Fibroblast of mammary gland (primary cell): ENCODE measurements around the gene TMEM200B.
"Not testable (repeated sequence)": the region's sequence is repeated elsewhere in the genome, so short reads cannot be mapped to it uniquely, and the experiment has no call there.

Experiments
- DNase-seq: peaks from one replicate; pipeline ENCODE4 v3.0.0-alpha.2; 2010; ENCODE audit warnings: low read depth
- H3K4me3 ChIP-seq: 2 replicates; pipeline ENCODE4 v1.5.1; 2011; ENCODE audit warnings: low read depth, mild to moderate bottlenecking, low read length, moderate library complexity; ENCODE audit not compliant: control insufficient read depth
- TF ChIP-seq, protein P1 (sequence below): conservative IDR thresholded peaks from 2 replicates; pipeline ENCODE4 v1.5.1; 2011; ENCODE audit warnings: low read depth, low read length, inconsistent platforms; ENCODE audit not compliant: control insufficient read depth, insufficient read depth

TMEM200B gene

DNA sequence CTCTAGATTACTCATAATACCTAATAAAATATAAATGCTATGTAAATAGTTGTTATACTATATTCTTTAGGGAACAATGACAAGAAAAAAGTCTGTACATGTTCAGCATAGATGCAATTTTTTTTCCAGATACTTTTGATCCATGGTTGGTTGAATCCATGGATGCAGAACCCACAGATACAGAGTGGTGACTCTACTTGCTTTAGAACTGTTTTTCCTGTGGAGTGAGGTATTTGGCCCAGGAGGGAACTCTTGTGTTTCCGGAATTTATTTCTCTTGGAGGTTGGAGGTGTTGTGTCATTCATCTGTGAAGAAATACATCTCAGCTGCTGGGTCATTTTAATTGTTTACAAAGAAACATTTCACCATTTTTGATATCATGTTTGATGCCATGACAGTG, 28.7 kb downstream of the TMEM200B start:
- H3K4me3 ChIP-seq = no peak overlapping the region
- TF ChIP-seq, protein P1, sequence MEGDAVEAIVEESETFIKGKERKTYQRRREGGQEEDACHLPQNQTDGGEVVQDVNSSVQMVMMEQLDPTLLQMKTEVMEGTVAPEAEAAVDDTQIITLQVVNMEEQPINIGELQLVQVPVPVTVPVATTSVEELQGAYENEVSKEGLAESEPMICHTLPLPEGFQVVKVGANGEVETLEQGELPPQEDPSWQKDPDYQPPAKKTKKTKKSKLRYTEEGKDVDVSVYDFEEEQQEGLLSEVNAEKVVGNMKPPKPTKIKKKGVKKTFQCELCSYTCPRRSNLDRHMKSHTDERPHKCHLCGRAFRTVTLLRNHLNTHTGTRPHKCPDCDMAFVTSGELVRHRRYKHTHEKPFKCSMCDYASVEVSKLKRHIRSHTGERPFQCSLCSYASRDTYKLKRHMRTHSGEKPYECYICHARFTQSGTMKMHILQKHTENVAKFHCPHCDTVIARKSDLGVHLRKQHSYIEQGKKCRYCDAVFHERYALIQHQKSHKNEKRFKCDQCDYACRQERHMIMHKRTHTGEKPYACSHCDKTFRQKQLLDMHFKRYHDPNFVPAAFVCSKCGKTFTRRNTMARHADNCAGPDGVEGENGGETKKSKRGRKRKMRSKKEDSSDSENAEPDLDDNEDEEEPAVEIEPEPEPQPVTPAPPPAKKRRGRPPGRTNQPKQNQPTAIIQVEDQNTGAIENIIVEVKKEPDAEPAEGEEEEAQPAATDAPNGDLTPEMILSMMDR = no peak
- DNase-seq = no peak

DNA sequence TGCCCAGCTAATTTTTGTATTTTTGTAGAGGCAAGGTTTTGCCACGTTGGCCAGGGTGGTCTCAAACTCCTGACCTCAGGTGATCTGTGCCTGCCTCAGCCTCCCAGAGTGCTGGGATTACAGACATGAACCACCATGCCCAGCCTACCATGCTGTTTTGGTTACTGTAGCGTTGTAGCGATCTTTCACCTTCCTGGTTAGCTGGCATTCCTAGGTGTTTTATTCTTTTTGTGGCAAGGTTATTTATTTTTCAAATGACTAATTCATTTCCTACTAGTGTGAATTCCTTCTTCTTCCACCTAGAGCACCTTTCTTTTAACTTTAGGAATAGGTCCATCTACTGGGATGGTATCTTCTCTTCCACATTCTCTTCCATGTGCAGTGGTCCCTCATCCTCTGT, 29.3 kb downstream of the TMEM200B start:
- no peak overlapping the region for H3K4me3 ChIP-seq
- TF ChIP-seq, protein P1 = no peak
- no peak for DNase-seq

DNA sequence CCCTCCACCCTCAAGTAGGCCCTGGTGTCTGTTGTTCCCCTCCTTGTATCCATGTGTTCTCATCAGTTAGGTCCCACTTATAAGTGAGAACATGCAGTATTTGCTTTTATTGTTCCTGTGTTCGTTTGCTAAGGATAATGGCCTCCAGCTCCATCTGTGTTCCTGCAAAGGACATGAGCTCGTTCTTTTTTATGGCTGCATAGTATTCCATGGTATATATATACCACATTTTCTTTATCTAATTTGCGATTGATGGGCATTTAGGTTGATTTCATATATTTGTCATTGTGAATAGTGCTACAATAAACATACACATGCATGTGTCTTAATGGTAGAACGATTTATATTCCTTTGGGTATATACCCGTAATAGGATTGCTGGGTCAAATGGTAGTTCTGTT, 31.0 kb downstream of the TMEM200B start:
- not testable (repeated sequence) for H3K4me3 ChIP-seq, DNase-seq

DNA sequence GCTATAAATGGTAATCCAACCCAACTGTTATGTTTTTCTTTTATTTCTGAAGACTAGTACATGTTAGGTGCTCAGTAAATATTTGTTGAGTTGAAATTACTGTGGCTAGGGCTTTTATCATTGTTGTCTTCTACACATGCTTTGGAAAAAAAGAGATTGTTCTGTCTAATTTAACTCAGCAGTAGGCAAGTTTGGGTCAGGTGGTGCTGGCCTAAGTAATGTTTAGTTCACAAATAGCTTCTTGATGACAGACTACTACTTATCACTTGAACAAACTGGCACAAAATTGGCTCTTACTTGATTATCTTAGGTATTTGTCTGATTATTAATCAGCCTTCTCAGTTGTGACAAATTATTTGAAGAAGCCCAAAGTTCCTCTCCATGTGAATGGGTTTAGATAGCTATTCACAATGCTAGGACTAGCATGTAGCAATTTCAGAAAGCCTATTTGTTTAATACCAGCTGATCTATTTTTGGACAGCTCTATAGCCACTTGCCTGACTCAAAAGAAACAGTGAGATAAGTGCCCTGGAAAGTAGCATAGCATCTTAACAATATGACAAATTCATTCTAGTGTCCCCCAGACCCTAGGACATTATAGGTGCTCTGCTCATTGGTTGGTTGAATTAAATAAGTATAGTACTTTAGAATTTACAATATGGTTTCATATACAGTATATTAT, 32.6 kb downstream of the TMEM200B start:
- TF ChIP-seq, protein P1 = no peak
- no peak for DNase-seq
- H3K4me3 ChIP-seq = no peak overlapping the region

DNA sequence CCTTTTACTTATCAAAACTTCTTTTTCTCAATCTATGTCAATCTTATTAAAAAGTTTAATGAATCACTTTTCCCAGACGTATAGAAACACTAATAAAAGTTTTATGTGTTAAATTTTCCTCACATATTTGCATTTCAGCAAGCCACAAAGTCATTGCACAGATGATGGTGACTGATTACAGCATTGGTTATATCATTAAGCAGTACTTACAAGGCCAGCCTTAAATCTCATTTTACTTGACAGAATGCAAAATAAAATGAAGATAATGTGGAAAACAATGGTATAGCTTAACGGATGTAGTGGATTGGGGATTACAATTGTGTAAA, 39.5 kb downstream of the TMEM200B start:
- TF ChIP-seq, protein P1 = no peak
- no peak for DNase-seq
- H3K4me3 ChIP-seq = no peak overlapping the region

DNA sequence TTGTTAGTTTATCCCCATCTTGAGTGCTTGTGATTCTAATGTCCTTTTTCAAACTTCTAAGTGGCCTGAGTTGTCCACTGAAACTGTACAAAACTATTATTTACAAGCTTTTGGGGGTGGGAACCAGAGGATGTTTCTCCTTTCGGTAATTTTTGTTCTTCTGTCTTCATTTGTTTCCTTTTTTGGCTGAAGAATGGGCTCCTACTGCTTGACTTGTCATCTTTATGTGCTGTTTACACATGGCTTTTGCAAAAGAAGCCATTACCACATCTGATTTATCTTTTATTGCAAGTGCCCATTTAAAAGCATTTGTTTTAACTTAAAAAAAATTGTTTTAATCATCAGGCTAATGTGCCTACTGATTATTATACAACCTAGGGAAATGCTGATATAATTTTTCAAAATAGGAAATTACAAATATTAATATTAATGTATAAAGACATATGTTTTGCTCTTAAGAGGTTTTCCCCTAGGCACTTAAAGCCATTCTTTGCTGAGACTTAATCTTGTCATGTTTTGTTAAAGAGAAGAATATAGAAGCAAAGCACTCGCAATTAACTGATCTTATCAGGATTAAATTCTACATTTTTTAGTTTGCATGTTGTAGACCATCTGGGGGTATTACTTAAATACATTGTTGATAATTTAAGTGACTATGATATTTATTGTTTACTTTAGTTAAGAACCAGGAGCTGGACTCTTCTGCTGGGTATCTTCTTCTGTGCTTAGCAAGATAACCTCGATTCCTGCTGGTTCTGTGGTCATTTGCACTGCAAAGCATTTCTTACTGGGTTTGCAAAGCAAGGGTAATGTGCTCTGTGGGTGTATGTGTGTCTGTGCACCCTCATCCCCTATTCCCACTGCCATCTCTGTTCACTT, 40.1 kb downstream of the TMEM200B start:
- no peak for DNase-seq
- H3K4me3 ChIP-seq = no peak overlapping the region
- TF ChIP-seq, protein P1 = no peak

DNA sequence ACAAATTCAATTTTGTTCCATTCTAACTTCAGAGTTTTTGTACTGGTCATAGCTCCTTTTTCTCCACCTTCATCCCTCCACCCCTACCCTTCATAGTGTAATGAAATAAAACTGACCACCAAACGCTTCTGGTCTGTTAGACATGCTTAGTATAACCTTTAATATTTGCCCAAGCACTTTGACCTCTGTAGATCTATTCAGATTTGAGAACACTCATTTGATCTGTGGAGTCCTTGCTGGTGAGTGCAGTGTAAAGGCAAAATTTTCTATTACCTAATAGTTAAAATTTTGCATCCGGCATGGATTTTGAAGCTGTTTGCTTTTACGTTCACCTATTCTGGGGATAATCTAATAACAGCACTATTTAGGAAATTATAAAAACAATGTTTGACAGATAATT, 41.2 kb downstream of the TMEM200B start:
- TF ChIP-seq, protein P1 = no peak
- no peak overlapping the region for H3K4me3 ChIP-seq
- DNase-seq = no peak
